ENCODE measurements around the gene CIAPIN1.

CIAPIN1 gene

GRCh38 chr16:57380671-57381462, 66.3 kb downstream of the CIAPIN1 start:
- TF ChIP-seq POLR2A (IDR thresholded peaks at IDR 0.05; ENCODE audit: low read depth, low read length): no peak
- peak; percentile 53 for TF ChIP-seq SPI1 (IDR thresholded peaks at IDR 0.05; ENCODE audit: low read depth, low read length)
- DNase-seq (ENCODE audit: insufficient read length, low spot score): no peak
- FAIRE-seq: peak; percentile 88

- DNase-seq (ENCODE audit: insufficient read length, low spot score) (no peak), FAIRE-seq (no peak)
- TF ChIP-seq SPI1 (IDR thresholded peaks at IDR 0.05; ENCODE audit: low read depth, low read length) (no peak), TAF1 (IDR thresholded peaks at IDR 0.05; ENCODE audit: low read depth, low read length) (no peak), POLR2A (IDR thresholded peaks at IDR 0.05; ENCODE audit: low read depth, low read length) (no peak), POU2F2 (IDR thresholded peaks at IDR 0.05; ENCODE audit: low read depth, low read length) (no peak), PAX5 (IDR thresholded peaks at IDR 0.05; ENCODE audit: insufficient read depth, low read length, severe bottlenecking) (no peak), POLR2AphosphoS5 (IDR thresholded peaks at IDR 0.05; ENCODE audit: low read depth, low read length) (no peak)
Observed at GRCh38 chr16:57379579-57379978, 67.6 kb downstream of the CIAPIN1 start.
